HepG2 (cell line): ENCODE measurements around the gene SNX30. TPM values are rescaled to one million over a fixed set of nuclear protein-coding genes. Genes with fewer than 3 reads are reported as not detected.

ENCODE experiments used
- ADNP ChIP-seq: sonication (generic); formaldehyde crosslinking; IDR thresholded peaks from 2 replicates; pipeline ENCODE4 v1.4.0; 2020; ENCODE audit warnings: missing genetic modification reagents
- ARID3A ChIP-seq: IDR thresholded peaks from 2 replicates; pipeline ENCODE4 v1.6.1; 2012; ENCODE audit warnings: low read depth, low read length, improper control_type of control experiment
- CERS6 ChIP-seq: sonication (generic); formaldehyde crosslinking; IDR thresholded peaks from 2 replicates; pipeline ENCODE4 v1.5.0; 2020; ENCODE audit warnings: missing genetic modification reagents
- CREB1 ChIP-seq, 2 experiments: fragments of 450-650 bp in 1 of 2; IDR thresholded peaks; 2 replicates each; pipeline ENCODE4 v1.6.1; 2016 to 2017; ENCODE audit warnings: control low read depth in 1 of 2, mild to moderate bottlenecking in 1 of 2, missing compliant biosample characterization in 1 of 2, missing genetic modification characterization in 1 of 2
- DR1 ChIP-seq: sonication (generic); formaldehyde crosslinking; IDR thresholded peaks from 2 replicates; pipeline ENCODE4 v1.8.0; 2021; ENCODE audit warnings: mild to moderate bottlenecking, missing genetic modification reagents, inconsistent platforms
- EHMT2 ChIP-seq: fragments of 200-600 bp; sonication (generic); IDR thresholded peaks from 2 replicates; pipeline ENCODE4 v1.7.0; 2017; ENCODE audit warnings: antibody characterized with exemption, low read depth, low read length, borderline replicate concordance
- ETV5 ChIP-seq: IDR thresholded peaks from 2 replicates; pipeline ENCODE4 v1.6.1; 2018; ENCODE audit warnings: missing biosample characterization, missing genetic modification reagents, inconsistent platforms, borderline replicate concordance
- JDP2 ChIP-seq: sonication (generic); formaldehyde crosslinking; IDR thresholded peaks from 2 replicates; pipeline ENCODE4 v1.8.1; 2022; ENCODE audit warnings: missing genetic modification reagents, borderline replicate concordance
- KMT2A ChIP-seq: sonication (generic); formaldehyde crosslinking; IDR thresholded peaks from 2 replicates; pipeline ENCODE4 v1.4.0; 2020; ENCODE audit warnings: missing genetic modification reagents
- MEIS2 ChIP-seq: sonication (generic); formaldehyde crosslinking; IDR thresholded peaks from 2 replicates; pipeline ENCODE4 v1.9.0; 2021; ENCODE audit warnings: mild to moderate bottlenecking, missing genetic modification reagents
- PRDM10 ChIP-seq: sonication (generic); formaldehyde crosslinking; IDR thresholded peaks from 2 replicates; pipeline ENCODE4 v1.4.0; 2020; ENCODE audit warnings: low read depth, missing genetic modification reagents
- SCMH1 ChIP-seq: sonication (generic); formaldehyde crosslinking; IDR thresholded peaks from 2 replicates; pipeline ENCODE4 v1.9.0; 2021; ENCODE audit warnings: missing genetic modification reagents, mild to moderate bottlenecking, borderline replicate concordance
- ZNF383 ChIP-seq: sonication (generic); formaldehyde crosslinking; IDR thresholded peaks from 2 replicates; pipeline ENCODE4 v1.4.0; 2020; ENCODE audit warnings: missing genetic modification reagents, mild to moderate bottlenecking, borderline replicate concordance
- ZNF451 ChIP-seq: sonication (generic); formaldehyde crosslinking; IDR thresholded peaks from 2 replicates; pipeline ENCODE4 v1.5.0; 2020; ENCODE audit warnings: mild to moderate bottlenecking, missing genetic modification reagents
- ZNF75D ChIP-seq: sonication (generic); formaldehyde crosslinking; IDR thresholded peaks from 2 replicates; pipeline ENCODE4 v1.8.1; 2023; ENCODE audit warnings: missing genetic modification reagents, mild to moderate bottlenecking, borderline replicate concordance
- ZNF766 ChIP-seq: sonication (generic); formaldehyde crosslinking; IDR thresholded peaks from 2 replicates; pipeline ENCODE4 v1.5.0; 2020; ENCODE audit warnings: missing genetic modification reagents, borderline replicate concordance
- ZNF891 ChIP-seq: sonication (generic); formaldehyde crosslinking; IDR thresholded peaks from 2 replicates; pipeline ENCODE4 v1.5.0; 2020; ENCODE audit warnings: mild to moderate bottlenecking, missing genetic modification reagents
- ZSCAN29 ChIP-seq: sonication (generic); formaldehyde crosslinking; conservative IDR thresholded peaks from 2 replicates; pipeline ENCODE4 v1.4.0; 2020; ENCODE audit warnings: mild to moderate bottlenecking, missing genetic modification reagents
- polyA plus RNA-seq, 8 experiments: library from polyadenylated mRNA; depleted of rRNA in 3 of 8; stranded (reverse) in 7 of 8; unstranded in 1 of 8; fragments of >200 nt; fragmentation: Illumina TruSeq in 4 of 8; extraction: Trizol in 4 of 8; gene quantifications; 2 replicates each; pipeline versions ENCODE4 v1.2.1 to v1.2.3, GENCODE V29; 2011 to 2016; ENCODE audit warnings: low read depth in 4 of 8, missing spikeins in 1 of 8, mixed read lengths in 1 of 8; ENCODE audit not compliant: insufficient read depth in 1 of 8
- total RNA-seq, 5 experiments: library from RNA; depleted of rRNA; stranded (reverse); fragments of >200 nt; fragmentation: Illumina TruSeq; extraction: Trizol; gene quantifications; 2 replicates each; pipeline ENCODE4 v1.2.3, GENCODE V29; 2016; ENCODE audit warnings: low read depth in 1 of 5
- TF ChIP-seq, protein P1 (sequence below): sonication (generic); formaldehyde crosslinking; conservative IDR thresholded peaks from 2 replicates; pipeline ENCODE4 v1.4.0; 2020; ENCODE audit warnings: missing genetic modification reagents
- TF ChIP-seq, protein P2 (sequence below): sonication (generic); formaldehyde crosslinking; IDR thresholded peaks from 2 replicates; pipeline ENCODE4 v1.4.0; 2020; ENCODE audit warnings: mild to moderate bottlenecking, missing genetic modification reagents

SNX30 gene
- total and polyA plus RNA-seq, 2 of the 13 experiments (the other 11 are each of a cell fraction or from before 2014, with no cell fraction given) = 4.4 to 12.4 TPM

GRCh38 chr9:112764837-112765236 lies 14.3 kb downstream of the SNX30 start (continued):
- TF ChIP-seq ZNF891 (CRISPR knock-in tag) (no peak), CREB1 (IDR thresholded peaks at IDR 0.05) (no peak), CREB1 (CRISPR knock-in tag; IDR thresholded peaks at IDR 0.05) (no peak), SCMH1 (CRISPR knock-in tag) (no peak), ARID3A (no peak), MEIS2 (CRISPR knock-in tag) (peak; percentile 39; the same call in 1 of the 2 replicates), KMT2A (CRISPR knock-in tag) (0 out of 2 replicates have a peak, but pooled peaks have one; percentile 57), PRDM10 (CRISPR knock-in tag) (no peak), ZNF451 (CRISPR knock-in tag) (no peak), ETV5 (CRISPR knock-in tag) (no peak; the same call in 1 of the 2 replicates), ZSCAN29 (CRISPR knock-in tag) (no peak), JDP2 (CRISPR knock-in tag) (no peak), DR1 (CRISPR knock-in tag) (no peak; the same call in 1 of the 2 replicates), ZNF383 (CRISPR knock-in tag) (no peak), CERS6 (CRISPR knock-in tag) (no peak), ZNF766 (CRISPR knock-in tag) (no peak), EHMT2 (no peak), ADNP (CRISPR knock-in tag) (no peak), ZNF75D (CRISPR knock-in tag) (no peak)
- TF ChIP-seq, protein P1, sequence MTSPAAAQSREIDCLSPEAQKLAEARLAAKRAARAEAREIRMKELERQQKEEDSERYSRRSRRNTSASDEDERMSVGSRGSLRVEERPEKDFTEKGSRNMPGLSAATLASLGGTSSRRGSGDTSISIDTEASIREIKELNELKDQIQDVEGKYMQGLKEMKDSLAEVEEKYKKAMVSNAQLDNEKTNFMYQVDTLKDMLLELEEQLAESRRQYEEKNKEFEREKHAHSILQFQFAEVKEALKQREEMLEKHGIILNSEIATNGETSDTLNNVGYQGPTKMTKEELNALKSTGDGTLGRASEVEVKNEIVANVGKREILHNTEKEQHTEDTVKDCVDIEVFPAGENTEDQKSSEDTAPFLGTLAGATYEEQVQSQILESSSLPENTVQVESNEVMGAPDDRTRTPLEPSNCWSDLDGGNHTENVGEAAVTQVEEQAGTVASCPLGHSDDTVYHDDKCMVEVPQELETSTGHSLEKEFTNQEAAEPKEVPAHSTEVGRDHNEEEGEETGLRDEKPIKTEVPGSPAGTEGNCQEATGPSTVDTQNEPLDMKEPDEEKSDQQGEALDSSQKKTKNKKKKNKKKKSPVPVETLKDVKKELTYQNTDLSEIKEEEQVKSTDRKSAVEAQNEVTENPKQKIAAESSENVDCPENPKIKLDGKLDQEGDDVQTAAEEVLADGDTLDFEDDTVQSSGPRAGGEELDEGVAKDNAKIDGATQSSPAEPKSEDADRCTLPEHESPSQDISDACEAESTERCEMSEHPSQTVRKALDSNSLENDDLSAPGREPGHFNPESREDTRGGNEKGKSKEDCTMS (CRISPR knock-in tag) = no peak
- TF ChIP-seq, protein P2, sequence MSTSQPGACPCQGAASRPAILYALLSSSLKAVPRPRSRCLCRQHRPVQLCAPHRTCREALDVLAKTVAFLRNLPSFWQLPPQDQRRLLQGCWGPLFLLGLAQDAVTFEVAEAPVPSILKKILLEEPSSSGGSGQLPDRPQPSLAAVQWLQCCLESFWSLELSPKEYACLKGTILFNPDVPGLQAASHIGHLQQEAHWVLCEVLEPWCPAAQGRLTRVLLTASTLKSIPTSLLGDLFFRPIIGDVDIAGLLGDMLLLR (CRISPR knock-in tag) = no peak
